Upper lobe of left lung (tissue), 6 donors: ENCODE measurements around the gene RHBDL2. TPM values are rescaled to one million over a fixed set of nuclear protein-coding genes. Genes with fewer than 3 reads are reported as not detected.
A peak's percentile ranks its signal among the peaks of the same experiment; 100 is the strongest.
"Not testable (repeated sequence)": the region's sequence is repeated elsewhere in the genome, so short reads cannot be mapped to it uniquely, and the experiment has no call there.

ENCODE experiments used
- ATAC-seq, 2 donors: fragments of 200-7000 bp; cut with Tn5 transposase; one replicate each; pipeline ENCODE4 v1.9.1; 2022; ENCODE audit warnings: mild to moderate bottlenecking in 2 of 2, moderate library complexity in 2 of 2; ENCODE audit not compliant: low FRiP score in 2 of 2
- DNase-seq, 2 donors: peaks; one replicate each; pipeline ENCODE4 v3.0.0-alpha.2; 2019 to 2020
- H3K27ac ChIP-seq, 4 donors: fragments of 200-600 bp; sonication (generic); one replicate each; pipeline ENCODE4 v1.5.1; 2016 to 2019
- H3K27me3 ChIP-seq, 4 donors: fragments of 200-600 bp; sonication (generic); one replicate each; pipeline ENCODE4 v1.5.1; 2017 to 2019
- H3K36me3 ChIP-seq, 4 donors: fragments of 200-600 bp; sonication (generic); one replicate each; pipeline ENCODE4 v1.5.1; 2016 to 2019
- H3K4me1 ChIP-seq, 4 donors: fragments of 200-600 bp; sonication (generic); one replicate each; pipeline ENCODE4 v1.5.1; 2018 to 2019
- H3K4me3 ChIP-seq, 4 donors: fragments of 200-600 bp; sonication (generic); one replicate each; pipeline ENCODE4 v1.5.1; 2017 to 2019; ENCODE audit warnings: mild to moderate bottlenecking in 2 of 4, moderate library complexity in 1 of 4
- H3K9me3 ChIP-seq, 4 donors: fragments of 200-600 bp; sonication (generic); one replicate each; pipeline ENCODE4 v1.5.1; 2018 to 2019
- EP300 ChIP-seq, 4 donors: sonication (generic); formaldehyde crosslinking; IDR thresholded peaks; one replicate each; pipeline ENCODE4 v1.5.1; 2017; ENCODE audit warnings: antibody characterized with exemption in 4 of 4, control low read depth in 2 of 4
- POLR2A ChIP-seq, 4 donors: fragments of 450-650 bp; IDR thresholded peaks; one replicate each; pipeline ENCODE4 v1.5.1; 2016 to 2017; ENCODE audit warnings: antibody characterized with exemption in 4 of 4, mild to moderate bottlenecking in 2 of 4
- POLR2AphosphoS5 ChIP-seq, 2 donors: sonication (generic); formaldehyde crosslinking; IDR thresholded peaks; one replicate each; pipeline ENCODE4 v1.5.1; 2017; ENCODE audit warnings: antibody characterized with exemption in 2 of 2
- WGBS, 2 donors: methylation state at CpG; one replicate each; pipeline ENCODE4 v1.1.5; 2017 to 2018; 5-methylcytosine and 5-hydroxymethylcytosine counted together
- total RNA-seq, 6 donors: library from RNA; depleted of rRNA in 4 of 6; stranded (reverse); fragments of >200 nt in 4 of 6; gene quantifications; one replicate each; pipeline versions ENCODE4 v1.1.0 to v1.2.1, GENCODE V29; 2016 to 2021
- TF ChIP-seq, protein P1 (sequence below), 6 experiments: fragments of 450-650 bp in 4 of 6; fragments of 200-600 bp in 2 of 6; sonication (generic) in 2 of 6; IDR thresholded peaks; one replicate each; pipeline ENCODE4 v1.5.1; 2016 to 2019; ENCODE audit warnings: antibody characterized with exemption in 6 of 6
- donor health status: DM: no; HTN: no; CAD: no; lungs with moderate emphysema.
- donor health status: DM: no; HTN: yes; CAD: no; lungs with severe emphysema.

RHBDL2 gene
- total RNA-seq, 6 donors from 2014 or later, result 0.43 to 7.8 (median 2.2) TPM

DNA sequence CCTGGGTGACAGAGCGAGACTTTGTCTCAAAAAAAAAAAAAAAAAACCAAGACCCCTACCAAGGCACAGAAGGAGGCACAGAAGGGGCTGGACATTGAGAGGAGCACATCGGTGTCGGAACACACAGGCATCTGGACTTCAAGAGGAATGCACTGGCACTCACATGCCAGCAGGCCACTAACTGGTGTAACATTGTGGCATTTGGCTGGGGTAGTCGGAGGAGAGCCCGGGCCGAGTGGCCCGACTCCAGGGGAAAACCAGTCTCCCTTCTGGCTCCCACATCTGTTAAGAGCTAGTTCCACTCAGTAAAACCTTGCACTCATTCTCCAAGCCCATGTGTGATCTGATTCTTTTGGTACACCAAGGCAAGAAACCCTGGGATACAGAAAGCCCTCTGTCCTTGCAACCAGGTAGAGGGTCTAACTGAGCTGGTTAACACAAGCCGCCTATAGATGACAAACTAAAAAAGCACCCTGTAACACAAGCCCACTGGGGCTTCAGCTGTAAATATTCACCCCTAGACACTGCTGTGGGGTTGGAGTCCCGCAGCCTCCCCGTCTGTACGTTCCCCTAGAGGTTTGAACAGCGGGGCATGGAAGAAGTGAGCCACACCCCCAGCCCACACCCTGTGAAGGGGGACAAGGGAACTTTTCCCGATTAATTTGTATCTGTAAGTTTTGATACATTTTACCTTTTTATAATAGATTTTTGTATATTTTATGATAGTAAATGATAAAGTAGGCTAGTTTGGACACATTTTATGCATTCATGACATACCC is 32.2 kb upstream of the RHBDL2 start:
- Histone ChIP-seq H3K4me1 (no peaks in the 10 kb centered on the region), H3K36me3 (no peaks in the 10 kb centered on the region), H3K9me3 (peaks cover 0 to 10% (median 7%) of the 10 kb centered on the region in 4 donors), H3K4me3 (no peak overlapping the region), H3K27ac (no peak overlapping the region), H3K27me3 (no peaks in the 10 kb centered on the region)
- TF ChIP-seq, protein P1, sequence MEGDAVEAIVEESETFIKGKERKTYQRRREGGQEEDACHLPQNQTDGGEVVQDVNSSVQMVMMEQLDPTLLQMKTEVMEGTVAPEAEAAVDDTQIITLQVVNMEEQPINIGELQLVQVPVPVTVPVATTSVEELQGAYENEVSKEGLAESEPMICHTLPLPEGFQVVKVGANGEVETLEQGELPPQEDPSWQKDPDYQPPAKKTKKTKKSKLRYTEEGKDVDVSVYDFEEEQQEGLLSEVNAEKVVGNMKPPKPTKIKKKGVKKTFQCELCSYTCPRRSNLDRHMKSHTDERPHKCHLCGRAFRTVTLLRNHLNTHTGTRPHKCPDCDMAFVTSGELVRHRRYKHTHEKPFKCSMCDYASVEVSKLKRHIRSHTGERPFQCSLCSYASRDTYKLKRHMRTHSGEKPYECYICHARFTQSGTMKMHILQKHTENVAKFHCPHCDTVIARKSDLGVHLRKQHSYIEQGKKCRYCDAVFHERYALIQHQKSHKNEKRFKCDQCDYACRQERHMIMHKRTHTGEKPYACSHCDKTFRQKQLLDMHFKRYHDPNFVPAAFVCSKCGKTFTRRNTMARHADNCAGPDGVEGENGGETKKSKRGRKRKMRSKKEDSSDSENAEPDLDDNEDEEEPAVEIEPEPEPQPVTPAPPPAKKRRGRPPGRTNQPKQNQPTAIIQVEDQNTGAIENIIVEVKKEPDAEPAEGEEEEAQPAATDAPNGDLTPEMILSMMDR (IDR thresholded peaks at IDR 0.05), result no peak
- TF ChIP-seq EP300 (IDR thresholded peaks at IDR 0.05) (no peak), POLR2A (IDR thresholded peaks at IDR 0.05) (no peak), POLR2AphosphoS5 (IDR thresholded peaks at IDR 0.05) (no peak)
- WGBS, 2 donors, result 80 to 82% methylated on average over 13 of the region's 13 CpGs
- DNase-seq, result no peak
- no peak for ATAC-seq

DNA sequence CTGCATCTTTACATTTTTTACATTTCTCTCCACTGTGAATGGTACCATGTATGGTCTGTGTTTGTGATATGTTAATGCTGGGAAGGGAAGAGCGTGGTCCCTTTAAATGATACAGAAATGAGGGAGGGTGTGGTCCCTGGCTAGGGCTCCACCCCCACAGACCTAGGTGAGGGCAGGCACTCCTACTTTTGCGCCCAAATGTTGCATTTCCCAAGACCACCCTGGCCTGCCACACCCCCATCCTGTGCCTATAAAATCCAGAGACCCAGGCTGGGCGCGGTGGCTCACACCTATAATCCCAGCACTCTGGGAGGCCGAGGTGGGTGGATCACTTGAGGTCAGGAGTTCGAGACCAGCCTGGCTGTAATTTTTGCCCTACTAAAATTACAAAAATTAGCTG is 31.5 kb upstream of the RHBDL2 start:
- 55 to 65% methylated on average over 6 of the region's 6 CpGs for WGBS, 2 donors
- not testable (repeated sequence) for H3K9me3 ChIP-seq, H3K4me3 ChIP-seq, H3K4me1 ChIP-seq, ATAC-seq, H3K36me3 ChIP-seq, H3K27me3 ChIP-seq, DNase-seq, H3K27ac ChIP-seq

DNA sequence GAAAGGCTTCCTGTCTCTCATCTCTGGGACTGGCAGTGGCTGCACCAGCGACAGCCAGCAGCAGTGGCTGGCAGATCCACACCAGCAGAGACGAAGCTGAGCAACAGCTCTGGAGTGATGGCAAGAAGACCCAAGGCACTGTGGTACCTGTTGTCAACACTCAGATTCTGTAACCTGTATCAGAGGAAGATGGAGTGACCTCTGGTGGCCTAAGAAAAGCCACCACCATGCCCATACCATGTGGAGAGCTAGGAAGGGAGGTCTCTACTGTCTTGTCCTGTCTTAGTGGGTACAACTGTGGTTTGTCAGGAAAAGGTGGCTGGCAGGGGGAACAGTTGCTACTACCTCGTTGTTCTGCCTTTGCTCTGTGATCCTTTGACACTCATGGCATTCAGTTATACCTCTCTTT is 22.5 kb upstream of the RHBDL2 start:
- ATAC-seq (peak in 1 of 2 donors; percentile 37), DNase-seq (no peak)
- H3K36me3 ChIP-seq, result no peaks in the 10 kb centered on the region
- H3K4me1 ChIP-seq, result no peaks in the 10 kb centered on the region
- H3K27me3 ChIP-seq, result no peaks in the 10 kb centered on the region
- H3K4me3 ChIP-seq, result no peak overlapping the region
- TF ChIP-seq, protein P1 (IDR thresholded peaks at IDR 0.05), result peak in 1 of 6 experiments; percentile 18
- TF ChIP-seq POLR2A (IDR thresholded peaks at IDR 0.05), result no peak
- H3K27ac ChIP-seq, result no peak overlapping the region
- 68% methylated on average over 3 of the region's 3 CpGs for WGBS, 2 donors
- H3K9me3 ChIP-seq, result no peaks in the 10 kb centered on the region

DNA sequence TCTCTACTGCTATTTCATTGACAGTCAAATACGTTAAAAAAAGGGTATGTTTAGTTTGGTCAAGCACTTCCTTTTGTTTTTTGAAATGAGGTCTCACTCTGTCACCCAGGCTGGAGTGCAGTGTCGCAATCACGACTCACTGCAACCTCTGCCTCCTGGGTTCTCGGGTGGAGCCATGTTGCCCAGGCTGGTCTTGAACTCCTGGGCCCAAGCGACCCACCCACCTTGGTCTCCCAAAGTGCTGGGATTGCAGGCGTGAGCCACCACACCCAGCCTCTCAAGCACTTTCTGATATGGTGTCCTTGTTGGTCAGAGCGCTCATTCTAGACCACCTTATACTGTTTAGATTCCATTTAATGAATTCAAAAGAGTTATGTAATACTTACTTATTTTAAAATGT is 20.9 kb upstream of the RHBDL2 start:
- Histone ChIP-seq H3K4me3 (no peak overlapping the region), H3K36me3 (no peaks in the 10 kb centered on the region), H3K4me1 (no peaks in the 10 kb centered on the region), H3K9me3 (no peaks in the 10 kb centered on the region), H3K27ac (no peak overlapping the region), H3K27me3 (no peaks in the 10 kb centered on the region)
- no peak for TF ChIP-seq POLR2AphosphoS5 (IDR thresholded peaks at IDR 0.05)
- no peak for TF ChIP-seq EP300 (IDR thresholded peaks at IDR 0.05)
- TF ChIP-seq, protein P1 (IDR thresholded peaks at IDR 0.05), result no peak
- no peak for TF ChIP-seq POLR2A (IDR thresholded peaks at IDR 0.05)
- ATAC-seq, result no peak
- peak in 1 of 2 donors; percentile 26 for DNase-seq
- 65 to 77% methylated on average over 7 of the region's 7 CpGs for WGBS, 2 donors

DNA sequence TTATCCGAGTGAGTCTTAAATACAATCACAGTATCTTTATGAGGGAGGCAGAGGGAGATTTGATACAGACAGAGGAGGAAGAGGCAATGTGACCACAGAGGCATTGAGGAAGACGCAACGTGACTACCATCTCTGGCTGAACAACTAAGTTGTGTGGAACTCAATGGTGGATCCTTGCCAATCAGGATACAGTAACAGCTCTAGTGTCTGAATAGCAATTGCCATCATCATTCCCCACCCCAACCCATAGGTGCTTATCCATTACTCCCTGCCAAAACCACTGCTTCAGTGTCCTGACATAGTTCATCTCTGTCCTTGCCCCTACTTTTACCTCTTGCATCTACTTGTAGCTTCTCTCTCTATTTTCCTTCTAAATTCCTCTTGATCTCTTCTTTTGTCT is 20.5 kb upstream of the RHBDL2 start:
- H3K27me3 ChIP-seq, result no peaks in the 10 kb centered on the region
- H3K36me3 ChIP-seq, result no peaks in the 10 kb centered on the region

More for the DNA sequence above, 20.5 kb upstream of the RHBDL2 start:
- DNase-seq (no peak), ATAC-seq (no peak)
- Histone ChIP-seq H3K4me3 (no peak overlapping the region), H3K4me1 (no peaks in the 10 kb centered on the region), H3K27ac (no peak overlapping the region), H3K9me3 (no peaks in the 10 kb centered on the region)
- WGBS, 2 donors, result 58 to 61% methylated on average over 3 of the region's 3 CpGs
- TF ChIP-seq, protein P1 (IDR thresholded peaks at IDR 0.05), result no peak
- TF ChIP-seq POLR2AphosphoS5 (IDR thresholded peaks at IDR 0.05) (no peak), EP300 (IDR thresholded peaks at IDR 0.05) (no peak), POLR2A (IDR thresholded peaks at IDR 0.05) (no peak)
